PFSK-1 (cell line): ENCODE data around the gene NTM.

Source experiments
- FOXP2 ChIP-seq: optimal IDR thresholded peaks from 2 replicates; pipeline ENCODE3; 2011; ENCODE audit warnings: borderline replicate concordance, control low read depth, inconsistent platforms; ENCODE audit not compliant: insufficient read depth; ENCODE audit errors: extremely low read length, extremely low read depth
- POLR2AphosphoS5 ChIP-seq: IDR thresholded peaks from 2 replicates; pipeline ENCODE4 v1.6.1; 2012; ENCODE audit warnings: low read depth, mild to moderate bottlenecking, control low read depth, low read length, moderate library complexity
- SIN3A ChIP-seq: IDR thresholded peaks from 2 replicates; pipeline ENCODE4 v1.6.1; 2012; ENCODE audit warnings: mild to moderate bottlenecking, low read length, moderate library complexity, borderline replicate concordance; ENCODE audit not compliant: insufficient read depth
- TAF1 ChIP-seq: IDR thresholded peaks from 2 replicates; pipeline ENCODE4 v1.6.1; 2012; ENCODE audit warnings: low read length, control low read depth, borderline replicate concordance; ENCODE audit not compliant: insufficient read depth
- TF ChIP-seq, protein P1 (sequence below), 2 experiments: IDR thresholded peaks; 2 replicates each; pipeline versions ENCODE4 v1.6.1 to v1.8.0; 2011 to 2012; ENCODE audit warnings: low read depth in 2 of 2, low read length in 2 of 2, control low read depth in 1 of 2, inconsistent platforms in 1 of 2, mild to moderate bottlenecking in 1 of 2, moderate library complexity in 1 of 2; ENCODE audit not compliant: insufficient read depth in 1 of 2

Gene NTM

GRCh38 chr11:131845255-131845654 is 474.8 kb downstream of the NTM start:
- TF ChIP-seq POLR2AphosphoS5: no peak

DNA sequence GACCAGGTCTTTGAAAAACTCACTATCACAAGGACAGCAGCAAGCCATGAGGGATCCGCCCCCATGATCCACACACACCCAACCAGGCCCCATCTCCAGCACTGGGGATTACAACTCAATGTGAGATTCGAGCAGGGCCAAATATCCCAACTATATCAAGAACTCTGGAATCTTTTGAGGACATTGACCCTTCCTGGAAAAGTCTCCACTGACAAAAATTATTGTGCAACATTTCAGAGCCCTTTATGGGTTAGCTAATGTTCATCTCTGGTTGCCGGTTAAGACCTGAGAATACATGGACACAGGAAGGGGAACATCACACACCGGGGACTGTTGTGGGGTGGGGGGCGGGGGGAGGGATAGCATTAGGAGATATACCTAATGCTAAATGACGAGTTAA is 479.1 kb downstream of the NTM start:
- TF ChIP-seq SIN3A: no peak
- TF ChIP-seq POLR2AphosphoS5: no peak
- TF ChIP-seq TAF1: no peak
- TF ChIP-seq, protein P1, sequence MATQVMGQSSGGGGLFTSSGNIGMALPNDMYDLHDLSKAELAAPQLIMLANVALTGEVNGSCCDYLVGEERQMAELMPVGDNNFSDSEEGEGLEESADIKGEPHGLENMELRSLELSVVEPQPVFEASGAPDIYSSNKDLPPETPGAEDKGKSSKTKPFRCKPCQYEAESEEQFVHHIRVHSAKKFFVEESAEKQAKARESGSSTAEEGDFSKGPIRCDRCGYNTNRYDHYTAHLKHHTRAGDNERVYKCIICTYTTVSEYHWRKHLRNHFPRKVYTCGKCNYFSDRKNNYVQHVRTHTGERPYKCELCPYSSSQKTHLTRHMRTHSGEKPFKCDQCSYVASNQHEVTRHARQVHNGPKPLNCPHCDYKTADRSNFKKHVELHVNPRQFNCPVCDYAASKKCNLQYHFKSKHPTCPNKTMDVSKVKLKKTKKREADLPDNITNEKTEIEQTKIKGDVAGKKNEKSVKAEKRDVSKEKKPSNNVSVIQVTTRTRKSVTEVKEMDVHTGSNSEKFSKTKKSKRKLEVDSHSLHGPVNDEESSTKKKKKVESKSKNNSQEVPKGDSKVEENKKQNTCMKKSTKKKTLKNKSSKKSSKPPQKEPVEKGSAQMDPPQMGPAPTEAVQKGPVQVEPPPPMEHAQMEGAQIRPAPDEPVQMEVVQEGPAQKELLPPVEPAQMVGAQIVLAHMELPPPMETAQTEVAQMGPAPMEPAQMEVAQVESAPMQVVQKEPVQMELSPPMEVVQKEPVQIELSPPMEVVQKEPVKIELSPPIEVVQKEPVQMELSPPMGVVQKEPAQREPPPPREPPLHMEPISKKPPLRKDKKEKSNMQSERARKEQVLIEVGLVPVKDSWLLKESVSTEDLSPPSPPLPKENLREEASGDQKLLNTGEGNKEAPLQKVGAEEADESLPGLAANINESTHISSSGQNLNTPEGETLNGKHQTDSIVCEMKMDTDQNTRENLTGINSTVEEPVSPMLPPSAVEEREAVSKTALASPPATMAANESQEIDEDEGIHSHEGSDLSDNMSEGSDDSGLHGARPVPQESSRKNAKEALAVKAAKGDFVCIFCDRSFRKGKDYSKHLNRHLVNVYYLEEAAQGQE (IDR thresholded peaks at IDR 0.05; ENCODE audit: insufficient read depth in 1 of 2, low read depth in 2 of 2, low read length in 2 of 2): no peak
- TF ChIP-seq FOXP2: no peak

- TF ChIP-seq POLR2AphosphoS5: no peak
- TF ChIP-seq, protein P1 (IDR thresholded peaks at IDR 0.05; ENCODE audit: insufficient read depth in 1 of 2, low read depth in 2 of 2, low read length in 2 of 2): no peak
- no peak for TF ChIP-seq TAF1
- no peak for TF ChIP-seq SIN3A
- no peak for TF ChIP-seq FOXP2
Measured at GRCh38 chr11:131850507-131850906, 480.1 kb downstream of the NTM start.

DNA sequence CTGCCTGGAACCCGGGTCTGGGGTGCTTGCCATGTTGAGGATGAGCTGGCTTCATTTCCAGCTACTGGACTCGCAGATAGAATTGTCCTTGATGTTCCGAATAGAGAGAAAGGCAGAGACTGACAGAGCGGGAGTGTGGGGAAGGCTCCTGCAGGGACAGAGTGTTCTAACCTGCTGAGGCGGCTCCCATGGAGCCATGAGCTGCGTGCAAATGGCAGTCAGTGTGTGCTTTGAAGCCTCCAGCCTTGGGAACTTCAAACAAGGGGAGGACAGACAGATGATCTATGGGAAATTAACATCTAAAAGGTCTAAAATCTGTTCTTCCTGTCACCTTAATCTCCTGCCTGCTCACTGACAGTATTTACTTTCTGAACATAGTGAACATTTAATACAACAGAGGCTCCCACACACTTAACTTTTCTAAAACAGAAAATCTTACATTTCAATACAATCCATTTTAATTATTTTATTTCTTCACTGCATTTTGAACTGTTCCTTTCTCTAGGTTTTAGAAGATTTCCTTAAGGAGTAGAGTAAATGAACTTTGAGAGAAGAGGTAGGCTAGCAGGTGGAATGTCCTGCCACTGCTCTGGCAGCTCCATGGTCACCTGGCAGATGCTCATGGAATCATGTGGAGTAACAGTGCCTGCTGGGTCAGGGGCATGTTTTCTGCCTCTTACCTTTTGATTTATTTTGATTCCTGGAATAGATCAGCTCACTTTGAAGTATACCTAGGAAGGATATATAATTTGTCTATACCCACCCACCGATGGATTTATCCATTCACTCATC is 481.7 kb downstream of the NTM start:
- no peak for TF ChIP-seq POLR2AphosphoS5
- no peak for TF ChIP-seq FOXP2
- no peak for TF ChIP-seq TAF1
- TF ChIP-seq SIN3A: no peak
- TF ChIP-seq, protein P1 (IDR thresholded peaks at IDR 0.05; ENCODE audit: insufficient read depth in 1 of 2, low read depth in 2 of 2, low read length in 2 of 2): no peak

- no peak for TF ChIP-seq POLR2AphosphoS5
- TF ChIP-seq TAF1: no peak
- no peak for TF ChIP-seq FOXP2
- TF ChIP-seq, protein P1 (IDR thresholded peaks at IDR 0.05; ENCODE audit: insufficient read depth in 1 of 2, low read depth in 2 of 2, low read length in 2 of 2): no peak
- TF ChIP-seq SIN3A: no peak
Measured at GRCh38 chr11:131852757-131853156, 482.3 kb downstream of the NTM start.
